HUDEP-2 (cell line): ENCODE data around the gene DZIP1.

Experiments
- DNase-seq, 76 experiments: peaks; one replicate each; lab custom pipeline; 2025; ENCODE audit not compliant: unreplicated experiment in 76 of 76; lab: John Stamatoyannopoulos, UW

Gene DZIP1

DNA sequence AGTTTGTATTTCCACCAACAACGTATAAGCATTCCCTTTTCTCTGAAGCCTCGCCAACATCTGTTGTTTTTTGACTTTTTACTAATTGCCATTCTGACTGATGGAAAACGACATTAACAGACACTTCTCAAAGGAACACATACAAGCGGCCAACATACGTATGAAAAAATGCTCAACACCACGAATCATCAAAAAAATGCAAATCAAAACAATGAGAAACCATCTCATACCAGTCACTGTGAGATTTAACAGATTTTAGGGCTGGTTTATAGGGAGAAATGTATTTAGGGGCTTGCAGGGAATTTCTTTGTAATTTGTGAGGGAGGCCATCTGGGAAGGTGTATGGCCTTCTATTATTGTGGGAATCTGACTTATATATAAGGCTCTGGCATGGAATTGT is 2.8 kb upstream of the DZIP1 start:
- no peak for DNase-seq

DNA sequence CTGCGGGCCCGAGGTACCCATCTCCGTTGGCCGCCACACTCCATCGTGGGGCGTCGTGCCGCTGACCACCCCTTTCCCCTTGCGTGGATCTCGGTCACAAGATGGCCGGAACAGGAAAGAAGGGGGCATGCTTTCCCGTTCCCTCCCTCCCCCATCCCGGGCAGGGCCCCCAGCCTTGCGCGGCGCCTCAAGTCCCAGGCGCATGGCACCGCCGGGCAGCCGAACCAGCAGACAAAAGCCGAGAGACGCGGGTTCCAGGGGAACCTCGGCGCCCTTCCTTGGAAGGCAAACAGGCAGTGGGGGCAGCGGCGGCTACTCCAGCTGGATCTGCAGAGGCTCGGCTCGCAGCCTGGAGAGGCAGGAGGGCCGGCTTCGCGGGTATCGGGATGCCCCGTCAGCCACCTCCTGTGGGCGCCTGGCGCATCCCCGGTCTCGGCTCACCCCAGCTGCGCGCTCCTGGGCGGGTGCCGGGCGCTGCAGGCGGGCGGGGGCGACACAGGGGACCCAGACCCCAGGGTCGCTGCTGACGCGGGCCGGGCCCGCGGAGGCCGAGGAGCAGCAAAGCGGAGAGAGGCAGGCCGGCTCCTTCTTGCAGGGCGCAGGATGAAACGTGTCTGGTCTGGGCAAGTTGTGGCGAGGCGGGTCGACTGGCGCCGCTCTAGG is 439 bp downstream of the DZIP1 start:
- DNase-seq: peak in 1 of 76 experiments; percentile 6

DNA sequence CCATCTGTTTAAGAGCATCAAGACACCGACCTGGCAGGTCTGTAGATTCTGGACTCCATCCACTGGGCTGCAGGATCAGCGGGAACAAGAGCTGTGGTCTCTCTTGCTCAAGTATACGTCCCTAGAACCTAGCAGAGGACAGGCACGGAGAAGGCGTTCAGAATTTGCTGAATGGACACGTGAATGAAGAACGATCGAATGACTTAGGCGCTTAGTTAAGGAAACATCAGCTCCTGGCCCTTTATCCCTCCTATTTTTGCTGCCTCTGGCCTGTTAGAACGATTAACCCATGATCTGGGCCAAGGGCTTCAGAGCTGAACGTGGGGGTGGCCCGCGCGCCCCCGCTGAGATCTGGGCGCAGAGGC is 953 bp downstream of the DZIP1 start:
- DNase-seq: no peak

DNA sequence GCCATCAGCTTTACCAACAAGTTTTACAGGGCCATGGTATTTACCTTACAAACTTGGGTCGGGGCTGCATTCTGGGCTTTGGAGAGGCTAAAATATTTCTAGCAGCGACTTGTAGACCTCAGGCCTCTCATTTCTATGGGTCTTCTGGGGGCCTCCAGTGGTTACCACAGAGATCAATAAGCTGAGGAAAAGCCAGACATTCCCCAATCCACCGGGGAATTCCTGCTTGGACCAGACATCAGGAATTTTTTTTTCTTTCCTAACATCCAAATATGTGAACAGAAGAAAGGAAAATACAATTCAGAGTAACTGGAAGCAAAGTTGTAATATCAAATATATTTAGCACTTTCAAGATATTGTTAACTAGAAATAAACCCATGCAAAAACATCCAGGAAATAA is 1.5 kb downstream of the DZIP1 start:
- DNase-seq: no peak

DNA sequence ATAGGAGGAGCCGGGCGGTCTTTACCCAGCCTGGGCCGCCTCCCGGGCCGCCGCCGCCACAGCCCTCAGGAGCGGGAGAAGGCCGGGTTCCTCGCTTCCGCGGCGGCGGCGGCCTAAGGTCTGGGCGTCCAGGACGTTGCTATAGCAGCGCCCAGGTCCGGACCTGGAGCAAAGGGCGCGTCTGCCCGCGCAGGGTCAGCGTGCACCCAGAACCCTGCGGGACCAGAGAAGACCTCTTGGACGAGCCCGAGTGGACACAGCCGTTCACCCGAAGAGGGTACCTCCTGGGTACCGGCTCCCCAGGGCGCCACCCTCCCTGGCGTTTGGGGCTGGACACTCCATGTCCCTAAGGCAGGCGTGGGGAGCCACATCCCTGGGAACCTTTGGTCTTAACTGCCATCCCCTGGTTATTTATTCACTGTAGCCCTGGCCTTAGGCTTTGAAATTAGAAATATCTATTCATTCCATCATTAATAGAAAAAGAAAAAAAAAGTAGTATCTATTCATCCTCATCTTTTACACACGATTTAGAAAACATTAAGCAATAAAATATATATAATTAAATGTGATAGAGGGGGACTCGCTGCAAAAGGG is 2.4 kb downstream of the DZIP1 start:
- no peak for DNase-seq

DNA sequence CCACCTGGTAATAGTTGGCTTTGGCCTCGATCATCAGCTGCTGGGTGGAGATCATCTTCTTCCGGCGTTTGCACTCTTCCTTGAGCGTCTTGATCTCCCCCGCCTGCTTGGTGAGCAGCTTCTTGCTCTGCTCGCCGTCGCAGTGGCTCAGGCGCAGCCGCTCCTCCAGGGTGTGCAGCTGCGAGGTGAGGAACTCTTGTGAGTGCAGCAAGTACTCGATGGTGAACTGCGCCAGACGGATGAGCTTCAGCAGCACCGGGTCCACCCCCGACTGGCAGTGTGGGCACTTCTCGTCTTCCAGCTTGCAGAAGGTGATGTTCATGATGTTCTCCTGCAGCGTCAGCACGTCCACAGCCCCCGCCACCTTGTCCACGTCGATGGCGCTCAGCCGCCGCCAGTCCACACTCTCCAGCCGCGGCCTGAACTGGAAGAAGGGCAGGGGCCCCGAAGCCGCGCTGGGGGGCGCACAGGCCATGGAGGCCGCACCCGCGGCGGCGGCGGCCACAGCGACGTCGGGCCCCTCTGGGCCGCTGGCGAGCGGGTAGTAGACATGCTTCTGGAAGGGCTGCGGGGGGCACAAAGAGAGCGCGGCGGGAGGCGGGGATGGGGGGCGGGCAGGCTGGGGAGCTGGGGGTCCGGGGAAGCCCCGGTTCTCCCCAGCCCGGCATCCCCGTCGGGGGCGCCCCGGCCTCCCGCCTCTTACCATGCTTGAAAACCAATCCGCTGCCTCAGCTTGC is 3.0 kb downstream of the DZIP1 start:
- DNase-seq: no peak

DNA sequence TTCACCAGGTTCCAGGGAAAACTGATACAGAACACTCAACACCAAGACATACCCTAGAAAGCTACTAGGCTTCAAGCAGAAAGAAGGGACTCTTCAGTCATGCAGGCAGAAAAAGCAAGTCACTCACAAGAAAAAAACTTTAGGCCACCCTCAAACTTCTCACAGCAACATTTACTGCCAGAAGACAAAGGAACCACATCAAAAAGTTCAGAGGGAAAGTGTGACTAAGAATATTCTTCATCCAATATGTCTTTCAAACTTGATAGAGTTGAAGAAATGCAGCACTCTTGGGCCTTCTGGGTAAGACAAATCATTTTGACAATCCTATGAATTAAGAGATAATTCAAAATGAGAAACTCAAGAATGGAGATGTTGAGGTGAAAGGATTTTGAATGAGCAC is 7.7 kb downstream of the DZIP1 start:
- DNase-seq: no peak

DNA sequence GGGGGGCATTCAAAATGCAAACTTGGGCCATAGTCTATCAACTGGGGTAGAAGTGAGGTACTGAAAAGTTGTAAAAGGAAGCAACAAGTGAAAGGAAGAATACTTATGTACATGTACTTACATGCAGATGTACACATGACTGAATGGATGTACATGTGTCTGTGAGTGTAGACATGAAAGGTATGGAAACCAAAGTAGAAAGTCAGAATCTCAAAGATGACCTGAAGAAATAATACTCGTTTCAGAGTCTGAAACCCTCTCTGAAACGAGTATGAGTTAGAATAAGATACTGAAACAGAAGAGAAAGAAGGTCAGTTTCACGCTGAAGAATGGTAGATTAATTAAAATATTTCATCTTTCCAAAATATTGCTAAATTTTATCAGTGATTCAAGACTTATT is 13.9 kb downstream of the DZIP1 start:
- no peak for DNase-seq

DNA sequence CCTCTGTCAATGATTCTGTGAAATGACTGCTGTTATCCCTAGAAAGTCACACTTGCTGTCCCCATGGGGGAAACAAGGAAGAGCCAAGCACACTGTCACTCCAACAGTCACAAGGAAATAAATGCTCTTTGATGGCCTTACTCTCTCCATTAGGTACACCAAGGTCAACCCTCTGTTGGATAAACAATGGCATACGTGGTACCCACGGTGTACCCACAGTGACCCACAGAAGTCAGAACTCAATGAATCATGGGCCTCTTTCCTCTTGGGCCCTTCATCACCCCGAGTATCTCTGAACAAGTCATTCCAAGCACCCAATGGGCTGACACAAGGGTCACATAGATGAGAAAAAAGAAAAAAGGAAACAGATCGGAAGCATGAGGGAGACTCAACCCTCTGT is 15.4 kb downstream of the DZIP1 start:
- DNase-seq: no peak

DNA sequence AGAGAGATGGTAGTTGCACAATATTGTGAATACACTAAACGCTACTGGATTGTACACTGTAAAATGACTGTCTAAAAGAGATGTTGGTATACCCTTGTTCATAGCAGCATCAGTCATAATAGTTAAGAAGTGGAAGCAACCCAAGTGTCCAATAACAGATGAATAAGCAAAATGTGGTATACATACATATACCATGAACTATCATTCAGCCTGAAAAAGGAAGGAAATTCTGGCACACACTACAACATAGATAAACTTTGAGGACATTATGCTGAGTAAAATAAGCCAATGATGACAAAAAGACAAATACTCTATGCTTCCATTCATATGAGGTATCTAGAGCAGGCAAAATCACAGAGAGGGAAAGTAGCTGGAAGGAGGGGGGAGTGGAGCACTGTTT is 16.0 kb downstream of the DZIP1 start:
- DNase-seq: no peak

DNA sequence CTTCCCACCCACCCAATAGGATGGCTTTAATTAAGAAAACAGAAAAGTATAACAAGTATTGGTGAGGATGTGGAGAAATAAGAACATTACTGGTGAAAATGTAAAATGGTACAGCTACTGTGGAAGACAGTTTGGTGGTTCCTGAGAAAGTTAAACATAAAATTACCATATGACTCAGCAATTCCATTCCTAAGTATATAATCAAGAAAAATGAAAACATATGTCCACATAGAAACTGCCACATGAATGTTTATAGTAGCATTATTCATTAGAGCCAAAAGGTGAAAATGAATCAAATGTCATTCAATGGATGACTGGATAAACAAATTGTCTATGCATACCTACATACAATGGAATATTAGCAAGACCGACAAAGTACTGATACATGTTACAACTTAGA is 16.9 kb downstream of the DZIP1 start:
- DNase-seq: no peak

DNA sequence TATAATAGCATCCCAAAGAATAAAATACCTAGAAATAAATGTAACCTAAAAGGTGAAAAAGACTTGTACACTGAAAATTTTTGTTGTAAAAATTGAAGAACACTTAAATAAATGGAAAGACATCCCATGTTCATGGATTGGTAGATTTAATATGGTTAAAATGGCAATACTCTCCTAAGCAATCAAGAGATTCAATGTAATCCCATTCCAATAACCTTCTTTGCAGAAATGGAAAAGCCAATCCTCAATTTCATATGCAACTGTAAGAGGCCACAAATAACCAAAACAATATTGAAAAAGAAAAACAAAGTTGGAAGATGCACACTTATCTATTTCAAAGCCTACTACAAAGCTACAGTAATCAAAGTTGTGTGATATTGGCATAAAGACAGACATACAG is 17.7 kb downstream of the DZIP1 start:
- no peak for DNase-seq

DNA sequence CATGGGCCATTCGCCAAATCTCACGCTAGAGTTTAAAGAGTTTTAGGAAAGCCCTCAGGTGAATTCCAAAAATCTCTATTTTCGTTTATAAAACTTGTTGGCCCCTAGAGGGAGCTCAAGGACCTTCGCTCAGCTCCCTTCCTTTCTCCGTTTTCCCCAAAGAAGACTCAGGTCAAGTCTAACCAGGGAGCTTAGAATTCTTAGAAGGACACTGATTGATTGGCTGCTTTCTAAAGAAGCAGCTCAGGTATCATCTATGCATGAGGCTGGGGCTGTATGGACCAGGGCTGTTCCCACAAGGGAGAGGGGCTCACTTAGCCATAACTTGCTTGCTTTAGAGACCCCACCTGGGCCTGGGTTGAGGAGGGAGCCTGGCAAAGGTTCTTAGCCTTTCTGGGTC is 20.5 kb downstream of the DZIP1 start:
- DNase-seq: peak in 10 of 76 experiments; percentile 5 to 30 (median 17)

DNA sequence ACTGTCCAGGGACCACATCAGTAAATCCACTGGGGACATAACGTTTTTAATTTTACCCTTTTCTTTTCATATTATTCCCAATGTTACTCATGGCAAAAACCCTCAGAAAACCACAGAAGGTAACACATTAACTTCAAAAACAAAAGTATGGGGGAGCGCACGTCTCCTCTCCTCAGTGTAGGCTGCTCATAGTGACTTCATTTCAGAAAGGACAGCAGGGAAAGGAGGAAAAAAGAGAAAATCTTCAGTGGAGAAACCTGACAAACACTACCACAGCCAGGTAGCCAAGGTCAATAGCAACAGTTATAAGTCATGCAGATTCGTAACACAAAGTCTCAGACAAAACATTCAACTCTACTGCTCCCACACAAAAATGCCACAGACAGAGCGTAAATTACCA is 21.4 kb downstream of the DZIP1 start:
- no peak for DNase-seq

DNA sequence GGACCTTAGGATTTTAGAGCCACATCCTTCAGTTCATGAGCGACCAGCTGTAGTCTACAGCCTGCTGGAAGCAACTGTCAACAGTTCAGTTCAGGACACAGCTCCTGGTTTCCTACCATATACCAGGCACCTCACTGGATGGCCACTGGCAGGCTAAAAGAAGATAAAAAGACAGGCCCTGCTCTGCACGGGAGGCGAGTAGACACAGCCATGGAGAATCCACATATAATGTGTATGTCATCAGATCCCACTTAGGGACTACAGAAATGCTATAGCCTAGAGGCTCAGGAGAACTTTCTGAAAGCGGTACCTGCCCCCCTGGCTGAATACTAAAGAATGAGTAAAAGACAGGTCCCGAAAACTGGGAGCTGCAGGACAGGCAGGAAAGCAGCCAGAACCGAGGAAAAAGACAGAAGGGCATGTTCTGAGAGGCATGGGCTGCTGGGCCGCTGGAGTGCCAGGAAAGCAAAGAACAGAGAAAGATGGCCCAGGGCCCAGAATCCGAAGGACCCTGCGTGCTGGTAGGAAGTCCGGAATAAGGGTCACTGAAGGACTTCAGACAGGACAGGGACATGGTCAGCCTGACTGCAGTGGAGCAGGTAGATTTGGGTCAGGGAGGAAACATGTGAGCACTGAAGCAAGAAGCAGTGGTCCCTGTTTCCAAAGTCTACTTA is 23.5 kb downstream of the DZIP1 start:
- no peak for DNase-seq

DNA sequence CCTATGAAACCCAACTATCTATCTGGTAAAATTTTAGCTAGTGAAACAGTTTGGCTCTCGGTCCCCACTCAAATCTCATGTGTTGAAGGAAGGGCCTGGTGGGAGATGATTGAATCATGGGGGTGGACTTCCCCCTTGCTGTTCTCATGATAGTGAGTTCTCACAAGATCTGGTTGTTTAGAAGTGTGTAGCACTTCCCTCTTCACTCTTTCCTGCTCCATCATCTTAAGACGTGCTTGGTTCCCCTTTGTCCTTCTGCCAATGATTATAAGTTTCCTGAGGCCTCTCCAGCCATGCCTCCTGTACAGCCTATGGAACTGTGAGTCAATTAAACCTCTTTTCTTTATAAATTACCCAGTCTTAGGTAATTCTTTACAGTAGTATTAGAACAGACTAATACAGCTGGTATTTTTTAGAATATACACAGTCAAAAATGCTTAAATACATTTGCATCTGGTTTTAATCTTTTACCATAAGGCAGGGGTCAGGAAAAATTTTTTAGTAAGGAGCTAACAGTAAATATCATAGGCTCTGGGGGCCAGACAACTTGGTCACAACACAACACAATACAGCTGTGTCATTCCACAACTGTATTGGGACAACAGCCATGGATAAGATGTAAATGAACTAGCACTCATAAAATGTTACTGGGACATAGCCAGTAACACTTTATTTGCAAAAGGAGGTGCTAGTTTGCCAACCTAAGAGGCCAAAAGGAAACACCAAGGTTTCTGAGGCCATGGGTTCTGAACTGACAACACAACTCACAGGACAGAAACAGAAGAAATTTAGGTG is 24.3 kb downstream of the DZIP1 start:
- DNase-seq: peak in 1 of 76 experiments; percentile 0

DNA sequence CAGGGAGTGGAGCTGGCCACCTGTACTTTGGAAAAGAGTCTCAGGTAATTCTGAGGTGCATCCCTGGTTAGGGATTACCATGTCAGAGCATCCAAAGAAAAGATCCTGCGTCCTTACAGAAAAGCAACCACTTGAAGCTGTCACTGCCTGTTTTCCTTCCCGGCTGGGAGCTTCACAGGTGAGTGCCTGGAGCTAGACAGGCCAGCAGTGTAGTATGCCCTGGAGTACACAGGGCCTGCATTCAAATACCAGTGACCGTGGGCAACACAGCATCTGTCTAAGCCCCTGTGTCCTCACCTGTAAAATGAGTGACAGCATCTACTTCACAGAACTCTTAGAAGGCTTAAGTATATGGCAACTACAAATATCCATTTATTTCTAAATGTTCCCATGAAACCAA is 29.0 kb downstream of the DZIP1 start:
- no peak for DNase-seq

DNA sequence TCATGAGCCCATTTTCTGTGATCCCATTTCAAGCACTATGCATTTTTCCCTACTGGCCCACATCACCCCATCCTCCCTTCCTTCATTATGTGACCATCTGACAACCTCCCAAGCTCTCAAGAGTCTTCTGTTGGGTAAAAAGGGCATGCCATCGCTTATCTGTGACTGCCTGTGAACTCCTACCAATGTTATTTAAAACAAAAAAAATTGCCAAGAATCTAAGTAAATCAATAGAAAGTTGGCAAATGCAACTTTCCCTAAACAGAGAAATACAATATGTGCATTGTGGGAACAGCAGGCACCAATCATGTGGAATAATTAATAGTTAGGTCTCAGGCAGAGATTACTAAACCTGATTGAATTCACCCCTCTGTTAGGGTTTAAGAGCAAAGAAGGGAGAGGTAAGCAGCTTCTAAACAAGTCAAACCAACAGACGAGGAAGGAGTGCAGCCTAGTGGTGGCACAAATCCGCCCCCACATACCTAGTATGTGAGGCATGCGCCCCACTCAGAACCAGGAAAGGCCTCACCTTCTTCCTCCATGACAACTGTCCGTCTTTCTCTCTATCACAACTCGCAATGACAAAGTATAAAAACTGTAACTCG is 29.8 kb downstream of the DZIP1 start:
- DNase-seq: no peak

DNA sequence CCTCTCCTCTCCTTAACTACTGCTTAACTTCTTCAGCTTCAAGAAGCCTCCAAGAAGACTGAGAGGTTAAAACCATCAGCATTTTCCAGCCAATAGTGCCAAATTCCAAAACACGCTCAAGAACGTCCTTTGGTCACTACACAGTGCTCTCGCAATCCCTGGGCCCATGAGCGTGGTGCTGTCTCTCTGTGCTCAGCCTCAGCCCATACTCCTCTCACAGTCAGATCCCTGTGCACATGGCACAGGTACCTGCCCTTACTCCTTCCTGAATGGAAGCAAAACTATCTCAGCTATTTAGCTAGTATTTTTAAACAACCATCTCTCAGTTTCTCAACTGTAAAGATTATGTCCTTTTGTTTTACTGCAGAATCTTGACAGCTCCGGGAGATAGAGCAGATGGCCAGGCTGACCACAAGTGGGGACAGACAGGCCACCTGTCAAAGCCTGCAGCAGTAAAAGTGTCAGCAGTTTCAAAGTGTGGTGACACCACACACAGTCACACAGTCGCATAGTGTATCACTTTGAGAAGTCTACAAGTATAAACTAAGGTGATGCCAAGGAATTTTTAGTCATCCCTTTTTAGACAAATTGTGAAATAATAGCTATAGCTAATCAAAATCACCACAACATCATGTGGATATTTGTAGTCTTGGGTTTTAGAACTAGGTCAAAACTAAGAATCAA is 35.7 kb downstream of the DZIP1 start:
- DNase-seq: no peak

DNA sequence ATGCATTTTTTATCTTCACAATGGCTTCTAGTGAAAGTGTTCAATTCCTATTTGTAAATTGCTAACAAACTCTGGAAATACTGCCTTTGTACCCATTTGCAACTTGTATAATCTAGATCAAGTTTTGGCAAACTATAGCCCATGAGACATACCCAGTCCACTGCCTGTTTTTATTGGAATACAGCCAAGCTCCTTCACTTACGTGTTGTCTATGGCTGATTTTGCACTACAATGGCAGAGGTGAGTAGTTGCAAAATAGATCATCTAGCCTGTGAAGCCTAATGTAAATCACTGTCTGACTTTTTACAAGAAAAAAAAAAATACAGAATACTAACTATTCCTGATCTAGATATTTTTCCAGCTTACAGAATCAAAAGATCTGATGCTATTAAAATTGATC is 37.1 kb downstream of the DZIP1 start:
- peak in 1 of 76 experiments; percentile 4 for DNase-seq
